WTC11 (cell line): ENCODE results near the gene RELT. TPM values are rescaled to one million over a fixed set of nuclear protein-coding genes. Genes with fewer than 3 reads are reported as not detected.

Source experiments
- ATAC-seq: fragments of 200-7000 bp; cut with Tn5 transposase; 2 replicates; pipeline ENCODE4 v1.10.0; 2021; ENCODE audit warnings: mild to moderate bottlenecking, moderate library complexity
- CTCF ChIA-PET: fragments of 300-600 bp; sonication (Branson Sonifier 250); formaldehyde crosslinking; loops from one replicate; lab custom pipeline; 2021; ENCODE audit warnings: antibody characterized with exemption; lab: Charles Lee
- POLR2A ChIA-PET: fragments of 350-600 bp; sonication (Branson Sonifier 250); formaldehyde crosslinking; loops from one replicate; lab custom pipeline; 2021; ENCODE audit warnings: antibody characterized with exemption; lab: Charles Lee
- DNase-seq: peaks from one replicate; pipeline ENCODE4 v3.0.0; 2021; ENCODE audit warnings: low spot score
- H3K27ac Mint-ChIP-seq: 2 replicates; pipeline ENCODE4 v1.8.0; 2021; ENCODE audit warnings: mixed read lengths
- H3K27me3 Mint-ChIP-seq: 2 replicates; pipeline ENCODE4 v1.8.0; 2021; ENCODE audit warnings: low read depth, mild to moderate bottlenecking, moderate library complexity, mixed read lengths
- H3K36me3 Mint-ChIP-seq: 2 replicates; pipeline ENCODE4 v1.8.0; 2021; ENCODE audit warnings: mixed read lengths
- H3K4me1 Mint-ChIP-seq: 2 replicates; pipeline ENCODE4 v1.8.0; 2022; ENCODE audit warnings: mixed read lengths
- H3K4me3 Mint-ChIP-seq: 2 replicates; pipeline ENCODE4 v1.8.0; 2021; ENCODE audit warnings: mild to moderate bottlenecking, moderate library complexity, mixed read lengths
- H3K9me3 Mint-ChIP-seq: 2 replicates; pipeline ENCODE4 v1.8.0; 2021; ENCODE audit warnings: mixed read lengths
- ARID4B ChIP-seq: sonication (generic); formaldehyde crosslinking; IDR thresholded peaks from 2 replicates; pipeline ENCODE4 v1.8.0; 2023; ENCODE audit warnings: missing genetic modification reagents, mild to moderate bottlenecking, borderline replicate concordance
- ATF2 ChIP-seq: sonication (generic); formaldehyde crosslinking; IDR thresholded peaks from 2 replicates; pipeline ENCODE4 v1.8.1; 2022; ENCODE audit warnings: low read depth, missing genetic modification reagents, borderline replicate concordance
- ATF3 ChIP-seq: sonication (generic); formaldehyde crosslinking; conservative IDR thresholded peaks from 2 replicates; pipeline ENCODE4 v1.8.1; 2022; ENCODE audit warnings: mild to moderate bottlenecking, missing genetic modification reagents
- CBFB ChIP-seq: sonication (generic); formaldehyde crosslinking; IDR thresholded peaks from 2 replicates; pipeline ENCODE4 v1.8.1; 2022; ENCODE audit warnings: mild to moderate bottlenecking, low read depth, missing genetic modification reagents
- CREB1 ChIP-seq: sonication (generic); formaldehyde crosslinking; IDR thresholded peaks from 2 replicates; pipeline ENCODE4 v1.8.0; 2023; ENCODE audit warnings: mild to moderate bottlenecking, missing genetic modification reagents
- CREM ChIP-seq: sonication (generic); formaldehyde crosslinking; IDR thresholded peaks from 2 replicates; pipeline ENCODE4 v1.8.1; 2022; ENCODE audit warnings: mild to moderate bottlenecking, missing genetic modification reagents, moderate library complexity
- E2F5 ChIP-seq: sonication (generic); formaldehyde crosslinking; IDR thresholded peaks from 2 replicates; pipeline ENCODE4 v1.8.1; 2022; ENCODE audit warnings: mild to moderate bottlenecking, moderate library complexity, missing genetic modification reagents
- ESRRA ChIP-seq: sonication (generic); formaldehyde crosslinking; IDR thresholded peaks from 2 replicates; pipeline ENCODE4 v1.8.1; 2022; ENCODE audit warnings: mild to moderate bottlenecking, missing genetic modification reagents, borderline replicate concordance
- FOXP1 ChIP-seq: sonication (generic); formaldehyde crosslinking; IDR thresholded peaks from 2 replicates; pipeline ENCODE4 v1.8.0; 2022; ENCODE audit warnings: missing genetic modification reagents, mild to moderate bottlenecking, moderate library complexity, borderline replicate concordance
- FOXP4 ChIP-seq: sonication (generic); formaldehyde crosslinking; IDR thresholded peaks from 2 replicates; pipeline ENCODE4 v1.8.0; 2022; ENCODE audit warnings: mild to moderate bottlenecking, missing genetic modification reagents
- HMGXB4 ChIP-seq: sonication (generic); formaldehyde crosslinking; IDR thresholded peaks from 2 replicates; pipeline ENCODE4 v1.8.1; 2023; ENCODE audit warnings: mild to moderate bottlenecking, moderate library complexity, missing genetic modification reagents
- IRF2 ChIP-seq: sonication (generic); formaldehyde crosslinking; IDR thresholded peaks from 2 replicates; pipeline ENCODE4 v1.8.0; 2022; ENCODE audit warnings: low read depth, missing genetic modification reagents, borderline replicate concordance
- MAX ChIP-seq: sonication (generic); formaldehyde crosslinking; IDR thresholded peaks from 2 replicates; pipeline ENCODE4 v1.8.0; 2022; ENCODE audit warnings: mild to moderate bottlenecking, missing genetic modification reagents
- MXD4 ChIP-seq: fragments of 250-450 bp; sonication (Bioruptor Pico); IDR thresholded peaks from 2 replicates; pipeline ENCODE4 v1.8.0; 2021; ENCODE audit warnings: mild to moderate bottlenecking, moderate library complexity, borderline replicate concordance
- NFE2L1 ChIP-seq: sonication (generic); formaldehyde crosslinking; IDR thresholded peaks from 2 replicates; pipeline ENCODE4 v1.8.1; 2023; ENCODE audit warnings: missing genetic modification reagents
- OVOL2 ChIP-seq: fragments of 250-450 bp; sonication (Bioruptor Pico); IDR thresholded peaks from 2 replicates; pipeline ENCODE4 v1.9.0; 2021; ENCODE audit warnings: mild to moderate bottlenecking, borderline replicate concordance
- RORB ChIP-seq: fragments of 250-450 bp; sonication (Bioruptor Pico); IDR thresholded peaks from 2 replicates; pipeline ENCODE4 v1.9.0; 2021; ENCODE audit warnings: mild to moderate bottlenecking
- SMAD4 ChIP-seq: sonication (generic); formaldehyde crosslinking; IDR thresholded peaks from 2 replicates; pipeline ENCODE4 v1.8.0; 2022; ENCODE audit warnings: mild to moderate bottlenecking, missing genetic modification reagents
- USF2 ChIP-seq: sonication (generic); formaldehyde crosslinking; IDR thresholded peaks from 2 replicates; pipeline ENCODE4 v1.8.1; 2023; ENCODE audit warnings: mild to moderate bottlenecking, missing genetic modification reagents, moderate library complexity
- ZBTB21 ChIP-seq: sonication (generic); formaldehyde crosslinking; IDR thresholded peaks from 2 replicates; pipeline ENCODE4 v1.8.1; 2023; ENCODE audit warnings: mild to moderate bottlenecking, missing genetic modification reagents, borderline replicate concordance
- ZNF232 ChIP-seq: sonication (generic); formaldehyde crosslinking; IDR thresholded peaks from 2 replicates; pipeline ENCODE4 v1.8.0; 2022; ENCODE audit warnings: mild to moderate bottlenecking, missing genetic modification reagents
- ZNF423 ChIP-seq: fragments of 250-450 bp; sonication (Bioruptor Pico); IDR thresholded peaks from 2 replicates; pipeline ENCODE4 v2.1.2; 2022; ENCODE audit warnings: mild to moderate bottlenecking, moderate library complexity
- total RNA-seq: library from RNA; stranded (reverse); gene quantifications from 3 replicates; pipeline ENCODE4 v1.2.3, GENCODE V29; 2021

RELT gene
- total RNA-seq, 1 experiment from 2014 or later = 6.7 TPM

GRCh38 chr11:73361953-73362776, 14.0 kb upstream of the RELT start:
- peak; percentile 94 for DNase-seq
- Mint-ChIP-seq H3K4me3 (peak overlapping the region; percentile 57), H3K4me1 (peaks cover 8% of the 10 kb centered on the region), H3K27ac (peak overlapping the region; percentile 63), H3K9me3 (no peaks in the 10 kb centered on the region), H3K36me3 (no peaks in the 10 kb centered on the region), H3K27me3 (peaks cover 7% of the 10 kb centered on the region)
- POLR2A ChIA-PET = interaction anchor here (0.5 to 1.2 kb wide), 3 partner anchors 27 to 1130 kb away, joined by 3 to 5 read pairs (median 3); no protein-coding TSS in a partner anchor
- peak; percentile 94 for ATAC-seq
- CTCF ChIA-PET = interaction anchor here (0.9 to 6.5 kb wide), 29 partner anchors 8 to 299 kb away, joined by 3 to 124 read pairs (median 6); partner anchors contain the start of gene ARHGEF17
- TF ChIP-seq ESRRA = no peak
- peak; percentile 65; the same call in 1 of the 2 replicates for TF ChIP-seq CREM (CRISPR knock-in tag)
- no peak for TF ChIP-seq RORB (CRISPR knock-in tag)
- peak; percentile 76; the same call in 1 of the 2 replicates for TF ChIP-seq MAX (CRISPR knock-in tag)
- TF ChIP-seq FOXP4 (CRISPR knock-in tag) = no peak
- no peak for TF ChIP-seq OVOL2 (CRISPR knock-in tag)
- TF ChIP-seq ZBTB21 (CRISPR knock-in tag) = peak; percentile 61; the same call in 1 of the 2 replicates
- TF ChIP-seq NFE2L1 = no peak
- TF ChIP-seq ATF3 = no peak
- TF ChIP-seq ZNF423 = no peak
- no peak for TF ChIP-seq MXD4
- TF ChIP-seq ARID4B (CRISPR knock-in tag) = peak; percentile 47; the same call in 1 of the 2 replicates
- TF ChIP-seq USF2 (CRISPR knock-in tag) = peak; percentile 27; the same call in 1 of the 2 replicates
- peak; percentile 84; the same call in 1 of the 2 replicates for TF ChIP-seq HMGXB4 (CRISPR knock-in tag)
- no peak for TF ChIP-seq CREB1
- TF ChIP-seq SMAD4 (CRISPR knock-in tag) = no peak
- TF ChIP-seq CBFB = no peak
- TF ChIP-seq ATF2 = no peak
- TF ChIP-seq FOXP1 = no peak
- no peak for TF ChIP-seq IRF2 (CRISPR knock-in tag)
- 0 out of 2 replicates have a peak, but pooled peaks have one; percentile 70 for TF ChIP-seq E2F5 (CRISPR knock-in tag)
- TF ChIP-seq ZNF232 (CRISPR knock-in tag) = no peak
